Loucy (cell line): ENCODE measurements around the gene ZNF689.

Source experiments
- CTCF ChIP-seq: fragments of 200-600 bp; sonication (generic); conservative IDR thresholded peaks from 2 replicates; pipeline ENCODE4 v1.5.1; 2014; ENCODE audit warnings: mild to moderate bottlenecking, antibody characterized with exemption, low read length
- EZH2phosphoT487 ChIP-seq: fragments of 200-600 bp; IDR thresholded peaks from 2 replicates; pipeline ENCODE4 v1.6.1; 2018; ENCODE audit warnings: antibody characterized with exemption, mild to moderate bottlenecking, moderate library complexity, borderline replicate concordance

GRCh38 chr16:30619638-30620037, 9.4 kb upstream of the ZNF689 start:
- TF ChIP-seq CTCF, result no peak
- TF ChIP-seq EZH2phosphoT487, result no peak
